Smooth muscle cell (in vitro differentiated cells): ENCODE results near the gene ARHGAP4. TPM values are rescaled to one million over a fixed set of nuclear protein-coding genes. Genes with fewer than 3 reads are reported as not detected.
A peak's percentile ranks its signal among the peaks of the same experiment; 100 is the strongest.

Experiments
- DNase-seq: peaks from one replicate; lab custom pipeline; 2025; ENCODE audit not compliant: unreplicated experiment; lab: John Stamatoyannopoulos, UW
- H2AFZ ChIP-seq: fragments of 200-600 bp; sonication (generic); 2 replicates; pipeline ENCODE4 v1.6.0; 2016; ENCODE audit warnings: antibody characterized with exemption, low read depth, mild to moderate bottlenecking
- H3F3A ChIP-seq: fragments of 200-600 bp; sonication (generic); 2 replicates; pipeline ENCODE4 v1.6.0; 2017; ENCODE audit warnings: antibody characterized with exemption, low read depth
- H3K27ac ChIP-seq: fragments of 200-600 bp; sonication (generic); 2 replicates; pipeline ENCODE4 v1.5.1; 2016; ENCODE audit warnings: low read depth, mild to moderate bottlenecking
- H3K27me3 ChIP-seq: fragments of 200-600 bp; sonication (generic); 2 replicates; pipeline ENCODE4 v1.6.1; 2016; ENCODE audit warnings: low read depth, mild to moderate bottlenecking
- H3K36me3 ChIP-seq: fragments of 200-600 bp; sonication (generic); 2 replicates; pipeline ENCODE4 v1.5.1; 2016; ENCODE audit warnings: low read depth
- H3K4me1 ChIP-seq: fragments of 200-600 bp; sonication (generic); 2 replicates; pipeline ENCODE4 v1.5.1; 2016; ENCODE audit warnings: low read depth
- H3K4me2 ChIP-seq: fragments of 200-600 bp; sonication (generic); 2 replicates; pipeline ENCODE4 v1.6.0; 2016; ENCODE audit warnings: mild to moderate bottlenecking
- H3K4me3 ChIP-seq: fragments of 200-600 bp; sonication (generic); 2 replicates; pipeline ENCODE4 v1.5.1; 2016; ENCODE audit warnings: mild to moderate bottlenecking
- H3K79me2 ChIP-seq: fragments of 200-600 bp; sonication (generic); 2 replicates; pipeline ENCODE4 v1.6.0; 2016; ENCODE audit warnings: low read depth, mild to moderate bottlenecking
- H3K9ac ChIP-seq: fragments of 200-600 bp; sonication (generic); 2 replicates; pipeline ENCODE4 v1.6.0; 2016; ENCODE audit warnings: low read depth
- H3K9me3 ChIP-seq: fragments of 200-600 bp; sonication (generic); replicated peaks from 2 replicates; pipeline ENCODE4 v1.5.1; 2016; ENCODE audit warnings: low read depth
- H4K20me1 ChIP-seq: fragments of 200-600 bp; sonication (generic); 2 replicates; pipeline ENCODE4 v1.6.0; 2016; ENCODE audit warnings: low read depth
- WGBS: methylation state at CpG from one replicate; pipeline ENCODE4 v1.1.7; 2016; ENCODE audit warnings: low lambda C conversion rate; 5-methylcytosine and 5-hydroxymethylcytosine counted together
- polyA plus RNA-seq: library from polyadenylated mRNA; unstranded; fragments of >200 nt; fragmentation: Nextera tagmentation; extraction: Ambion mirVana; gene quantifications from 2 replicates; pipeline ENCODE4 v1.2.1, GENCODE V29; 2016
- total RNA-seq: library from RNA; depleted of rRNA; stranded (reverse); fragments of >200 nt; gene quantifications from 2 replicates; pipeline ENCODE4 v1.2.3, GENCODE V29; 2014
- TF ChIP-seq, protein P1 (sequence below): fragments of 200-600 bp; sonication (generic); IDR thresholded peaks from 2 replicates; pipeline ENCODE4 v1.5.1; 2017; ENCODE audit warnings: borderline replicate concordance, mild to moderate bottlenecking, antibody characterized with exemption; ENCODE audit not compliant: insufficient read depth, poor library complexity, severe bottlenecking

Gene ARHGAP4
- total and polyA plus RNA-seq, 2 experiments from 2014 or later, result 7.6 to 11.5 TPM

- DNase-seq, result no peak
- no peak overlapping the region for H3K4me3 ChIP-seq
- H3K4me2 ChIP-seq, result peak overlapping the region; percentile 57
- H3K27ac ChIP-seq, result no peak overlapping the region
- H3K9me3 ChIP-seq, result no peaks in the 10 kb centered on the region
- H4K20me1 ChIP-seq, result peaks cover 44% of the 10 kb centered on the region
- H3K36me3 ChIP-seq, result no peaks in the 10 kb centered on the region
- TF ChIP-seq, protein P1, sequence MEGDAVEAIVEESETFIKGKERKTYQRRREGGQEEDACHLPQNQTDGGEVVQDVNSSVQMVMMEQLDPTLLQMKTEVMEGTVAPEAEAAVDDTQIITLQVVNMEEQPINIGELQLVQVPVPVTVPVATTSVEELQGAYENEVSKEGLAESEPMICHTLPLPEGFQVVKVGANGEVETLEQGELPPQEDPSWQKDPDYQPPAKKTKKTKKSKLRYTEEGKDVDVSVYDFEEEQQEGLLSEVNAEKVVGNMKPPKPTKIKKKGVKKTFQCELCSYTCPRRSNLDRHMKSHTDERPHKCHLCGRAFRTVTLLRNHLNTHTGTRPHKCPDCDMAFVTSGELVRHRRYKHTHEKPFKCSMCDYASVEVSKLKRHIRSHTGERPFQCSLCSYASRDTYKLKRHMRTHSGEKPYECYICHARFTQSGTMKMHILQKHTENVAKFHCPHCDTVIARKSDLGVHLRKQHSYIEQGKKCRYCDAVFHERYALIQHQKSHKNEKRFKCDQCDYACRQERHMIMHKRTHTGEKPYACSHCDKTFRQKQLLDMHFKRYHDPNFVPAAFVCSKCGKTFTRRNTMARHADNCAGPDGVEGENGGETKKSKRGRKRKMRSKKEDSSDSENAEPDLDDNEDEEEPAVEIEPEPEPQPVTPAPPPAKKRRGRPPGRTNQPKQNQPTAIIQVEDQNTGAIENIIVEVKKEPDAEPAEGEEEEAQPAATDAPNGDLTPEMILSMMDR, result no peak
- H2AFZ ChIP-seq, result no peak overlapping the region
- H3K9ac ChIP-seq, result no peak overlapping the region
- H3F3A ChIP-seq, result no peaks in the 10 kb centered on the region
- H3K4me1 ChIP-seq, result peaks cover 8% of the 10 kb centered on the region
- WGBS, result 76% methylated on average over 12 of the region's 12 CpGs
- no peaks in the 10 kb centered on the region for H3K79me2 ChIP-seq
- no peaks in the 10 kb centered on the region for H3K27me3 ChIP-seq
These were observed 46.2 kb downstream of the ARHGAP4 start for GRCh38 chrX:153879741-153880439.

DNA sequence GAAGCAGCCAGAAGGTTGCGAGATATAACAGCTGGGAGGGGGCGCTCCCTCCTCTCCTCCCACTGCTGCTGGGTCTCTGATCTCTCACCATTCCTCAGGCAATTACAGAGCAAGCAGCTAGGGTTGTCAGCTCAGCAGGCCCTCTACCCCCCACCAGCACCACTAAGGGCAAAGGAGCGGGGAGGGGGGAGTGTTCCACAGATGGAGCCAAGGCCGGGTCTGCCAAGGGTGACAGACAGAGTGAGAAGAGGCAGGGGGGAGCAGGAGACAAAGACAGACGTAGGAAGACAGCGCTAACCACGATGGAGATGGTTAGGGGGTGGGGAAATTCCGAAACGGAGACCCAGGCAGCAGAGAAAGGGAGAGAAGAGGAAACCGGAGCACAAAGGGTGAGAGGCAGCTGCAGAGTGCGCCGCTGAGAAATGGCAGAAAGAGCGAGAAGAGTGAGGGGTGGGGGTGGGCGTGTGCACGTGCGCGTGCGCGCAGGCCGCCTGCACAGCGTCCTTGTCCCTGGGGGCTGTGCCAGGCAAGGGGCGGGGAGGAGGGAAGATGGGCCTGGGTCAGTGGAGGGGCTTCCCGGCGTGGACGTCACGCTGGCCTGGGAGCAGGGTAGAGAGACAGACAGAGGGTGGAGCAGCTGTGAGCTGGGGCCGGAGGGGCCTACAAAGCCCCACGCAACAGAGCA, 47.0 kb downstream of the ARHGAP4 start:
- Histone ChIP-seq H4K20me1 (peaks cover 52% of the 10 kb centered on the region), H3K27me3 (no peaks in the 10 kb centered on the region), H2AFZ (no peak overlapping the region), H3K36me3 (no peaks in the 10 kb centered on the region), H3K27ac (no peak overlapping the region), H3K9me3 (no peaks in the 10 kb centered on the region), H3K9ac (no peak overlapping the region), H3K4me2 (peak overlapping the region; percentile 57), H3K79me2 (no peaks in the 10 kb centered on the region), H3K4me1 (peaks cover 7% of the 10 kb centered on the region), H3F3A (no peaks in the 10 kb centered on the region), H3K4me3 (no peak overlapping the region)
- WGBS, result 38% methylated on average over 28 of the region's 28 CpGs
- TF ChIP-seq, protein P1, result no peak
- DNase-seq, result no peak

DNA sequence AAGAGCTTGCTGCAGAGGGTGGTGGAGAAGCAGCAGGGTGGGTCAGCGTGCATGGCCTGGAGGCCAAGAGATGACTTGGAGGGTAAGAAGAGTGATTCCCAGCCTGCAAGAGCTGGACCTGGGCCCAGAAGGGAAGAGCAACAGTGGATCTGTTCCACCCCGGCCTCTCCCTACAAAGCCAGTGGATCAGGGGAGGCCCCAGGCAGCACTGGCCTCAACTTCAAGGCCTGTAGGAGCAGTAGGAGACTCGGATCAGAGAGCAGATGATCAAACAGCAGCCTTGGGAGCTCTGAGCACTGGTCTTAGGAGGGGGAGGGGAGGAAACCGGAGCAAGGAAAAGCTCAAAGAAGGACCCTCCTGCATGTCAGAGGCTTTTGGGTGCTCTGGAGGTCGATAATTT, 47.7 kb downstream of the ARHGAP4 start:
- no peak for DNase-seq
- Histone ChIP-seq H3F3A (no peaks in the 10 kb centered on the region), H3K36me3 (no peaks in the 10 kb centered on the region), H3K4me3 (no peak overlapping the region), H3K27ac (no peak overlapping the region), H2AFZ (no peak overlapping the region), H3K9ac (no peak overlapping the region), H3K4me1 (peaks cover 7% of the 10 kb centered on the region), H4K20me1 (peaks cover 59% of the 10 kb centered on the region), H3K4me2 (no peak overlapping the region), H3K27me3 (no peaks in the 10 kb centered on the region), H3K79me2 (no peaks in the 10 kb centered on the region), H3K9me3 (no peaks in the 10 kb centered on the region)
- 44% methylated on average over 5 of the region's 5 CpGs for WGBS
- TF ChIP-seq, protein P1, result no peak
